Left lung (tissue), 10 donors: ENCODE results near the gene PGA3. TPM values are rescaled to one million over a fixed set of nuclear protein-coding genes. Genes with fewer than 3 reads are reported as not detected.

Source experiments
- ATAC-seq: fragments of 200-7000 bp; cut with Tn5 transposase; one replicate; pipeline ENCODE4 v1.9.1; 2020; ENCODE audit warnings: moderate library complexity
- DNase-seq, 4 donors: peaks; one replicate each; pipeline ENCODE4 v3.0.0-alpha.2; 2013 to 2020
- H3K27ac ChIP-seq, 2 donors: fragments of 200-600 bp; sonication (generic) in 1 of 2; one replicate each; pipeline versions ENCODE4 v1.5.0 to v1.8.0; 2020 to 2021
- H3K27me3 ChIP-seq, 2 donors: fragments of 200-600 bp; sonication (generic) in 1 of 2; one replicate each; pipeline versions ENCODE4 v1.5.0 to v1.8.0; 2020 to 2021
- H3K36me3 ChIP-seq, 2 donors: fragments of 200-600 bp; sonication (generic) in 1 of 2; one replicate each; pipeline versions ENCODE4 v1.5.0 to v1.8.0; 2020 to 2021
- H3K4me1 ChIP-seq, 2 donors: fragments of 200-600 bp; one replicate each; pipeline ENCODE4 v1.8.0; 2021
- H3K4me3 ChIP-seq, 2 donors: fragments of 200-600 bp; sonication (generic) in 1 of 2; one replicate each; pipeline versions ENCODE4 v1.5.0 to v1.8.0; 2020 to 2021; ENCODE audit warnings: mild to moderate bottlenecking in 1 of 2
- H3K9me3 ChIP-seq, 2 donors: fragments of 200-600 bp; sonication (generic) in 1 of 2; one replicate each; pipeline versions ENCODE4 v1.5.0 to v1.8.0; 2020 to 2021
- intact Hi-C, 2 donors: fragments of 100-400 bp; cut with DNase I; formaldehyde crosslinking; loops; one replicate each; pipeline versions ENCODE4 v1.11.2 to v1.14.2; 2022
- polyA plus RNA-seq, 6 donors: library from polyadenylated mRNA; unstranded; fragments of 120-200 nt; gene quantifications; one replicate each; pipeline ENCODE4 v1.2.1, GENCODE V29; 2013; ENCODE audit not compliant: insufficient read length in 6 of 6
- total RNA-seq, 2 donors: library from RNA; stranded (reverse); fragmentation: NEBNext Ultra II Directional; extraction: Animal tissue kit (Norgen Biotek cat#: 25700); gene quantifications; one replicate each; pipeline ENCODE4 v1.2.1, GENCODE V29; 2021
- TF ChIP-seq, protein P1 (sequence below), 2 donors: fragments of 200-600 bp; sonication (generic) in 1 of 2; IDR thresholded peaks; one replicate each; pipeline versions ENCODE4 v1.5.0 to v1.8.0; 2021; ENCODE audit warnings: antibody characterized with exemption in 2 of 2
- donor health status: DM: no; HTN: yes; CAD: no.
- donor health status: DM: no; HTN: no; CAD: no.

The PGA3 gene
- total and polyA plus RNA-seq, 8 donors = 0.11 to 0.45 (median 0.28) TPM; not detected in 2

GRCh38 chr11:61181489-61181888, 21.8 kb upstream of the PGA3 start:
- no peak overlapping the region for H3K4me3 ChIP-seq
- H3K36me3 ChIP-seq = no peaks in the 10 kb centered on the region
- intact Hi-C loops = loop anchor here in 1 of 2 donors (10.0 kb wide), 1 partner anchor 347 kb away; no protein-coding TSS in a partner anchor

GRCh38 chr11:61183645-61184044, 19.7 kb upstream of the PGA3 start:
- intact Hi-C loops = loop anchor here in 1 of 2 donors (10.0 kb wide), 1 partner anchor 349 kb away; no protein-coding TSS in a partner anchor
- Histone ChIP-seq H3K27me3 (peaks cover 0 to 5% of the 10 kb centered on the region in 2 donors), H3K4me3 (no peak overlapping the region), H3K36me3 (no peaks in the 10 kb centered on the region), H3K27ac (no peak overlapping the region), H3K4me1 (no peaks in the 10 kb centered on the region), H3K9me3 (no peaks in the 10 kb centered on the region)
- TF ChIP-seq, protein P1, sequence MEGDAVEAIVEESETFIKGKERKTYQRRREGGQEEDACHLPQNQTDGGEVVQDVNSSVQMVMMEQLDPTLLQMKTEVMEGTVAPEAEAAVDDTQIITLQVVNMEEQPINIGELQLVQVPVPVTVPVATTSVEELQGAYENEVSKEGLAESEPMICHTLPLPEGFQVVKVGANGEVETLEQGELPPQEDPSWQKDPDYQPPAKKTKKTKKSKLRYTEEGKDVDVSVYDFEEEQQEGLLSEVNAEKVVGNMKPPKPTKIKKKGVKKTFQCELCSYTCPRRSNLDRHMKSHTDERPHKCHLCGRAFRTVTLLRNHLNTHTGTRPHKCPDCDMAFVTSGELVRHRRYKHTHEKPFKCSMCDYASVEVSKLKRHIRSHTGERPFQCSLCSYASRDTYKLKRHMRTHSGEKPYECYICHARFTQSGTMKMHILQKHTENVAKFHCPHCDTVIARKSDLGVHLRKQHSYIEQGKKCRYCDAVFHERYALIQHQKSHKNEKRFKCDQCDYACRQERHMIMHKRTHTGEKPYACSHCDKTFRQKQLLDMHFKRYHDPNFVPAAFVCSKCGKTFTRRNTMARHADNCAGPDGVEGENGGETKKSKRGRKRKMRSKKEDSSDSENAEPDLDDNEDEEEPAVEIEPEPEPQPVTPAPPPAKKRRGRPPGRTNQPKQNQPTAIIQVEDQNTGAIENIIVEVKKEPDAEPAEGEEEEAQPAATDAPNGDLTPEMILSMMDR (IDR thresholded peaks at IDR 0.05) = no peak
- DNase-seq (no peak), ATAC-seq (no peak)

More at GRCh38 chr11:61181489-61181888, 21.8 kb upstream of the PGA3 start:
- H3K27me3 ChIP-seq = no peaks in the 10 kb centered on the region
- DNase-seq (no peak), ATAC-seq (no peak)
- no peaks in the 10 kb centered on the region for H3K4me1 ChIP-seq
- no peak overlapping the region for H3K27ac ChIP-seq
- H3K9me3 ChIP-seq = no peaks in the 10 kb centered on the region
- TF ChIP-seq, protein P1 (IDR thresholded peaks at IDR 0.05) = no peak

DNA sequence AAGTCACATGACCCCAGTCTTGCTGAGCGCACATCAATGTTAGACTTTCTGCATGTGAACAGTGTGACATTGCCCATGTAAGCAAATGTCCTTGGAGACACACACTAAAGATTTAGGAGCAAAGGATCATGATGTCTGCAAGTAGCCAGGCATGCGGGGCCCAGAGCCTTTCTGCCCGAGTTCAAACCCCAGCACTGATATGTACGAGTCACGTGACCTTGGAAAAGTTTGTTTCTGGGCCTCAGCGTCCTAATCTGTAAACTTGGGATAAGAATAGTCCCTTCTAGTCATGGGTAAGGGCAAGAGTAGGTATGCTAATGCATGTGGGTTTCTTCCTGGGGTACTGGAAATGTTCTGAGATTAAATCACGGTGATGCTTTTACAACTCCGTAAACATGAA, 16.8 kb upstream of the PGA3 start:
- H3K27me3 ChIP-seq = peaks cover 0 to 20% of the 10 kb centered on the region in 2 donors
- no peak overlapping the region for H3K4me3 ChIP-seq
- TF ChIP-seq, protein P1 (IDR thresholded peaks at IDR 0.05) = no peak
- no peak for ATAC-seq
- DNase-seq = peak in 1 of 4 donors; percentile 30
- no peak overlapping the region for H3K27ac ChIP-seq
- H3K9me3 ChIP-seq = no peaks in the 10 kb centered on the region
- intact Hi-C loops = loop anchor here in 1 of 2 donors (10.0 kb wide), 1 partner anchor 352 kb away; no protein-coding TSS in a partner anchor
- H3K4me1 ChIP-seq = no peaks in the 10 kb centered on the region
- no peaks in the 10 kb centered on the region for H3K36me3 ChIP-seq

DNA sequence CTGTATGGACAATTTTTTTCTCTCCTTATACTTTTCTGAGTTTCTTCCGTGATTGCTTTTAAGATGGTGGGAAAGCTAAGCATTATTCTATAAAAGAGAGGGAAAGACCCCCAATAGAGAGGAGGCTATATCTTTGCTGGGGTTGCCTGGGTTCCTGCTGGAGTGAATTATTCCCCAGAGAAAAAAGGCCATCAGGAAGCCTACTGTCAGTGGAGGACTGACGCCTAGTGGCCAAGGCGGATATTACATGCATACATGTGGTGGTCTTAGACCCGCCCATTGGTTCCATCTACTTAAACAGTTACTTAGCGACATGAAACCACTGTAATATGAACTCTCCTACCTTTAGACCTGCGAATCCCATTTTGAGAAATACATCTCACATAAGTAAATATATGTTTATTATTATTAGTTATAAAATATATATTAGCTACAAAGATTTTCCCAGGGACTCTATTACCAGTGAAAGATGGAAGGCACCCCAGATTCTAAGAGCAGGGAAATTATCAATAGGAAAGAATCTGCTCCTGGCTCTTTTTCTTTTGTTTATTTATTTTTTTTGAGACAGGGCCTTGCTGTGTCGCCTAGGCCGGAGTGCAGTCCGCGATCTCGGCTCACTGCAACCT, 15.7 kb upstream of the PGA3 start:
- peak; percentile 38 to 81 (median 65) for DNase-seq
- no peaks in the 10 kb centered on the region for H3K4me1 ChIP-seq
- H3K4me3 ChIP-seq = no peak overlapping the region
- TF ChIP-seq, protein P1 (IDR thresholded peaks at IDR 0.05) = peak; percentile 92 to 94
- H3K9me3 ChIP-seq = no peaks in the 10 kb centered on the region
- H3K27ac ChIP-seq = no peak overlapping the region
- ATAC-seq = peak; percentile 97
- no peaks in the 10 kb centered on the region for H3K36me3 ChIP-seq
- peaks cover 0 to 30% of the 10 kb centered on the region in 2 donors for H3K27me3 ChIP-seq
- intact Hi-C loops = loop anchor here in 1 of 2 donors (10.0 kb wide), 1 partner anchor 353 kb away; no protein-coding TSS in a partner anchor

- no peak for ATAC-seq
- TF ChIP-seq, protein P1 (IDR thresholded peaks at IDR 0.05) = no peak
- peak in 1 of 4 donors; percentile 31 for DNase-seq
- intact Hi-C loops = loop anchor here in 1 of 2 donors (10.0 kb wide), 1 partner anchor 355 kb away; no protein-coding TSS in a partner anchor
- Histone ChIP-seq H3K4me1 (no peaks in the 10 kb centered on the region), H3K4me3 (no peak overlapping the region), H3K27me3 (peaks cover 0 to 47% of the 10 kb centered on the region in 2 donors), H3K9me3 (no peaks in the 10 kb centered on the region), H3K36me3 (no peaks in the 10 kb centered on the region), H3K27ac (no peak overlapping the region)
Measured at GRCh38 chr11:61189933-61190332, 13.4 kb upstream of the PGA3 start.
